ENCODE data around the gene ENTPD2.

The ENTPD2 gene

DNA sequence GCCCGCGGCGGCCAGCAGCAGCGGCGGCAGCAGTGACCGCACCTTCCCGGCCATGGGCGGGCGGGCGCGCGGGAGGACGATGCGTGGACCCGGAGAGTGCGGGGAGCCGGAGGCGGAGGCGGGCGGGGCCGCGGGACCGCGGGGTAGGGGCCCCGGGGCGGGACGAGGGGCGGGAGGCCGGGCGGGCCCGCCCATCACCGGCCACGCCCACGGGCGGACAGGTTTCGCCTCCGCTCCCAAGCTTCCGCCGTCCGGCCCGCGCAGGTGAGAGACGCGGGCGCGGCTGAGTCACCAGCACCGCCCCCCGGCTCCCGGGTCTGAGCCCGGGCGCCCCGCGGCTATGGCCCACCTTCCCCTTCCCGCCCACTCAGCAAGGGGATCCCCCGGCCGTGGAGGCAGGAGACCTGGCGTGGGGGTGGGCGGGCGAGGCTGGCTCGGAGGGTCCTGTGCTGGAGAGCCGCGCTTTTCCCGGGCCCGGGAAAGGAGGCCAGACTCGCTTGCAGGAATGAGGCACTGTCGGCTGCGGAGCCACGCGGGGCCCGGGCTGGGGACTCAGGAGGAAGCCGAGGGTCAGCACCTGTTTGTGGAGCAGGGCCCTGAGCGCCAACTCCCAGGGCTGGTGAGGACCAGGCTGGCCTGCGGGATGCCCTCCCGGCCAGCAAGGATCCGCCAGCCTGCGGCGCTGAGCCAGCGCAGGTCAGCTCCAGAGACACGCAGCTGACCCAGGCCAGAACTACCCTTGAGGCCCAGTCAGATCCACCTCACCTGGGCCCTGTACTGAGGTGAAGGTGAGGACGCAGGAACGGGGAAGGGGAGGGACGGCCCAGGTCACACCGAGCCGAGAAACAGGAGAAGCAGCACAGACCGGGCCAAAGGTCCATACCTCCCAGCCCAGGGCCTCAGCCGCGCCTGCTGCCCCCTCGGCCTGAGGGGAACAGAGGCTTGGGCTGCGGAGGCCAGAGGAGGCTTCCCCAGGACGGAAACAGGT, at the start of gene ENTPD2:
ENTPD2 (minus strand) TSS at position 118 of the 988 bp plus-strand sequence; CDS start at position 54, 64 bp downstream.
- no peak for DNase-seq

DNA sequence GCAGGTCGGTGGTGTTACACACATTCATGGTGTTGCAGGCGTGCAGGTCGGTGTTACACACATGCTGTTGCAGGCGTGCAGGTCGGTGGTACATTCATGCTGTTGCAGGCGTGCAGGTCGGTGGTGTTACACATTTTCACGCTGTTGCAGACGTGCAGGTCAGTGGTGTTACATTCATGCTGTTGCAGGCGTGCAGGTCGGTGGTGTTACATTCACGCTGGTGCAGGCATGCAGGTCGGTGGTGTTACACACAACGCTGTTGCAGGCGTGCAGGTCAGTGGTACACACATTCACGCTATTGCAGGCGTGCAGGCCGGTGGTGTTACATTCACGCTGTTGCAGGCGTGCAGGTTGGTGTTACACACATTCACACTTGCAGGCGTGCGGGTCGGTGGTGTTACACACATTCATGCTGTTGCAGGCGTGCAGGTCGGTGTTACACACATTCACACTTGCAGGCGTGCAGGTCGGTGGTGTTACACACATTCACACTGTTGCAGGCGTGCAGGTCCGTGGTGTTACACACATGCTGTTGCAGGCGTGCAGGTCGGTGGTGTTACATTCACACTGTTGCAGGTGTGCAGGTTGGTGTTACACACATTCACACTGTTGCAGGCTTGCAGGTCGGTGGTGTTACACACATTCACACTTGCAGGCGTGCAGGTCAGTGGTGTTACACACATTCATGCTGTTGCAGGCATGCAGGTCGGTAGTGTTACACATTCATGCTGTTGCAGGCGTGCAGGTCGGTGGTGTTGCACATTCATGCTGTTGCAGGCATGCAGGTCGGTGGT, 49.5 kb upstream of the ENTPD2 start:
- DNase-seq: no peak

DNA sequence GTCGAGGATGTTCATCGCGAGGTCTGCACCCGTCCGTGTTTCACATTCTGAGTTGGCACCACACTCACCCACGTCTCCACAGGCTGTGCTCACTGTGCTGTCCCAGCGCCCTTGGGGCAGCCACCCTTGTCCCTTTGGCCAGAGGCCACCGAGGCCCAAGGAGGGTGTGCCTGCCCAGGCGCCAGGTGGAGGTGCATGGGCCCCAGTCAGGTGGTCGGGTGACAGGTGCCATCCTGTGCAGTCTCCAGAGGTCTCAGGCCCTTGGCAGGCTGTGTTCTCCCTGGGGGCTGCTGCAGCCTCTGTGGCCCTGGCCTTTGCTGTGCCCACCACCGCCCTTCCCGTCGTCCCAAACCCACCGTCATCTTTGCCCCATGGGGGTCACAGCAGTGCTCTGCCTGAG, 45.4 kb upstream of the ENTPD2 start:
- DNase-seq: no peak

DNA sequence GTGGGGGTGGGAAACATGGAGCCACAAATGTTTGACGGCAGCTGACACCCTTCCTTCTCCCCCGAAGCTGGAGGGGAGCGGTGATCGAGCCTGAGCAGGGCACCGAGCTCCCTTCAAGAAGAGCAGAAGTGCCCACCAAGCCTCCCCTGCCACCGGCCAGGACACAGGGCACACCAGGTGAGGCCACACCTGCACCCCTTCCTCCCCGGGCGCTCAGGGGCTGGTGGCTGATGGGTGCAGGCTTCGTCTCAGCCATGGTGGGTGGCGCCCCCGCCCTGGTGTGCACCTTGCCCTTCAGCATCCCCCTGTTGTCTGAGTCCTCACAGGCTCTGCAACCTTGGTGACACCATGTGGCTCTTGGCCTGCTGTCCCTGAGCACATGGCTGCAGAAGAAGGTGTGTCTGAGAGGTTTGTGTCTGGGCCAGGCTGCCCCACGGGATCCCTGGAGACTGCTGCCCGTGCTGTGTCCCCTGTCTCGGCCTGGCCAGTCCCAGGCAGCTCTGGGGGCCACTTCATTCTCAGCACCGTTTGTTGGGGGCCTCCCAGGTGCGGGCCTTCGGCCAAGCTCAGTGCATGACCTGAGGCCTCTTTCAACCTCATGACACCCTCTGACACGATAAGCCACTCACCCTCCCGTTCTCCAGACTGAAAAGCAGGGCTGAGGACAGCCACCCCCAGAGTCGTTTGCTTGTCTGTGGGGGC, 44.1 kb upstream of the ENTPD2 start:
- DNase-seq: no peak

DNA sequence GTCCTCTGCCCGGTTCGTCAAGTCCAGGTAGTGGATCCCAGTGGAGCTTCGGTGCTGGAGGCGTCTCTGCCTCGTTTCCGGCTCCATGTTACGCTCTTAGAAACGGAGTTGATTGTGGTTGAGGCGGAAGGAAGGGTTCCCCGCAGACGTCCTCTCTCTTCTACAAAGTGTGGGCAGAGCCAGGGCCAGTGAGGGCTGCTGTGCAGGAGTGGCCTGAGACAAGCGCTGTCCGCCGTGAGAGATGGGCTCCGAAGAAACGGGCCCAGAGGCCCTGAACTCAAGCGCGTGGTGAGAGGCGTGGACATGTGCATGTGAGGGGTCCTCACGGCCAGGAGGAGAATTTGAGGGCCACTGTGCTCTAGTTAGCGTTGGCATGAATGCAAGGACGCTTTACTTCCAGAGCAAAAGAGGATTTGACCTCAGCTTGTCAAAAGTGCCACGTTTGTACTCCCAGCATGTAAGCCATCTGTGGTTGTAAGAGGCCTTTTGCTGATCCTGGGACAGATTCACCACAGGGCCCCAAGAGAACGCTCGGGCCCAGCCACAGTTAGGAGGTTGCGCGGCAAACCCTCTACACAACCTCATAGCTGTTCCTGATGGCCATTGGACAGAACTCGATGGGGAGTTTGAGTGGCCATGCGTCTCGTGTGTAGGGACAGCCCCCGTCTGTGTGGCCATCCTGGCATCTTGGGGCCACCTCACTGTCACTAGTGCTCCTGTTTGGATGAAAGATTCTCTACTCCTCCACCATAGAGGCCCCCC, 43.1 kb upstream of the ENTPD2 start:
- DNase-seq: no peak

DNA sequence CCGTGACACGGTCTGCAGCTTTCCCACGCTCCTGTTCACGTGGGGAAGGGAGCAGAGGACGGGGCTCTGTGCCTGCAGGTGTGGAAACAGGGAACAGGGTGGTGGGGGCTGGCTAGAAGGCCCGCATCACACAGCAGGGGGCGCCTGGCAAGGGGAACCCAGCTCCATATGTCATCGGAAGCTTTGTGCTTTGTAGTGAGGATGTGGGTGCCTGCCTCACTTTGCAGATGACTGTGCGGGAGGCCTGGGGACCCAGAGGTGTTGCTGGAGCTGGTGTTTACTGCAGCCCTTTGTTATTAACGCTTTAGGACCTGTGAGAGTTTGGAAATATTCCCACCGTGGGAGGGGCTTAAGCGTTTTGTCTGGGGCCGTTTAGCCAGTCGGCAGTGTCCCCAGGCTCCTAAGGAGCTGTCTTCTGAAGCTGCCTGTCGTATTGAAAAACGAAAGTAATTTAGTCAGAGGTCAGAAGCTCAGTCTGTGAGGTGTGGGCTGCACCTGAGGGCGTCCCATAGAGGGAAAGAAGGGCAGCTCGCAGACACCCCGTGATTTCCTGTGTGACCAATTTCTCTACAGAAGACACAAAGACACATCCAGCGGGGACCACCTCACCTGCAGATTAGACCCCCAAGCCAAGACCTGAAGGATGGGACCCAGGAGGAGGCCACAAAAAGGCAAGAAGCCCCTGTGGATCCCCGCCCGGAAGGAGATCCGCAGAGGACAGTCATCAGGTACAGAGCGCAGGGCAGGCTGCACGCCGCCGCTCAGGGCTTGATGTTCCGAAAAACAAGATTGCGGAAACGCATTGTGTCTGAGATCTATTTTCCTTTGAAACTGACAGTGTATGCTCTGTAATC, 42.0 kb upstream of the ENTPD2 start:
- no peak for DNase-seq

DNA sequence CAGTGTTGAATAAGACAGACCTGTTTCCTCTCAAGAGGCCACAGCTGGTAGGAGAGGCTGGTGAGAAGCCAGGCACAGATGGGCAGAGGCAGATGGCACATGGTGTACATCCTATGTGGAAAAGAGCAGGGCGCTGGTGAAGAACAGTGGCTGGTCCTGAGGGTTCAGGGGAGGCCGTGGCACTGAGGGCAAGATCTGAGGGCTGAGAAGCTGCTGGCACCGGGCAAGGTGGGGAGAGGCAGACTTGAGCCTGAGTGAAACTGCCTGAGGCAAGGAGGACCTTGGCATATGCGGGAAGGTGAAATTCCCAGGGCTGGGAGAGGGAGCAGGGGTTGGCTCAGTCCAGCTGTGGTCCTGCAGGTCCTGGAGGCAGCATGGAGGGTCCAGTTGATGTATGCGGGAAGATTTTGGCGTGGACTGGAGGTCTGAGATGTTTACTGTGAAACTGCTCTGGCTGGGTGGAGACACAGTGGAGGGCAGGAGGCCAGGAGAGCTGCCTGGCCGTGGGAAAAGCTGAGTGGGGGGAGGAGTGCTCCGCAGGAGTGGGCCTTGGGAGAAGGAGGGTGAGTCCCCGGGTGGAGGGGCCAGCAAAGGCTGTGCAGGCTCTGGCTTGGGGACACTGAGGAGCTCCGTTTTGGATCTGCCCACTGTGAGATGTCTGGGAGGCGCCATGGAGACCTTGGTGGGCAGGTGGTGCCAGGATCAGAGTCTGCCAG, 35.5 kb upstream of the ENTPD2 start:
- no peak for DNase-seq

DNA sequence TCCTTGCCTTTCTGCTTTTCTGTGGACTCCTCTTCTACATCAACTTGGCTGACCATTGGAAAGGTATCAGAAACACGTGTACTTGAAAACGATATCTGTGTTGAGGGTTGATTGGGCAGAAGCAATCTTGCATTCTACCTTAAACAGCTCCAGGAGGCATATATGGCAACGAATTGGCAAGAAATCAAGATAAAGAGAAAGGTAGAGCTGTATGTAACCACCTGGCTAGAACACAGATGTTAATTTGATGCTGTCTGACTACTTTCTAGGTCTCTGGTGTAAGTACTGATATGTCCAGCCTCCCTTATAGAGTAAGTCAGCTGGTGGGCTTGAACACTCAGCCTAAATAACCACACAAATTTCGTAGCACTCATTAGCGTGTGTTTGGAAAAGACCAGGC, 34.3 kb upstream of the ENTPD2 start:
- no peak for DNase-seq

DNA sequence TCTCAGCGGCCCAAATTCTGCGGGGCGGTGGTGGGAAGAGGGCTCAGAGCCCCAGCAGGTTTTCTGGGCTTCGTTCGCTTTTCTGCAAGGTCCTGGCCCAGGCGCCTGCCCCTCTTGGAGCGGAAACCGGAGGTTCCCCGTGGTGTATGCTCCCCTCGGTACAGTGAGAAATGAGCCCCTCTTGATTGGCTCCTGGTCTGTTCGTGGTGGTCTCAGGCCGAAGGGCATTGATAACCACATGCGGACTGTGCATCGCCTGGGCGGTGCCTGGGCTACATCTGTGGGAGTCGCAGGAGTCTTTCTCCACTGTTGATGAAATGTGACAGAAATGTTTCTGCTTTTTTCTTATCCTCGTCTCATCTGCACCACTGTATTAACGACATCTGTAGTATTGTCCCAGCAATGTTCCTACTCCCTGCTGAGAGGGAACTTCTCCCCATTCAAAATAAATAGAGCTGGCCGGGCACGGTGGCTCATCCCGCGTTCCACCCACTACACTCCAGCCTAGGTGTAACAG, 33.6 kb upstream of the ENTPD2 start:
- DNase-seq: no peak

DNA sequence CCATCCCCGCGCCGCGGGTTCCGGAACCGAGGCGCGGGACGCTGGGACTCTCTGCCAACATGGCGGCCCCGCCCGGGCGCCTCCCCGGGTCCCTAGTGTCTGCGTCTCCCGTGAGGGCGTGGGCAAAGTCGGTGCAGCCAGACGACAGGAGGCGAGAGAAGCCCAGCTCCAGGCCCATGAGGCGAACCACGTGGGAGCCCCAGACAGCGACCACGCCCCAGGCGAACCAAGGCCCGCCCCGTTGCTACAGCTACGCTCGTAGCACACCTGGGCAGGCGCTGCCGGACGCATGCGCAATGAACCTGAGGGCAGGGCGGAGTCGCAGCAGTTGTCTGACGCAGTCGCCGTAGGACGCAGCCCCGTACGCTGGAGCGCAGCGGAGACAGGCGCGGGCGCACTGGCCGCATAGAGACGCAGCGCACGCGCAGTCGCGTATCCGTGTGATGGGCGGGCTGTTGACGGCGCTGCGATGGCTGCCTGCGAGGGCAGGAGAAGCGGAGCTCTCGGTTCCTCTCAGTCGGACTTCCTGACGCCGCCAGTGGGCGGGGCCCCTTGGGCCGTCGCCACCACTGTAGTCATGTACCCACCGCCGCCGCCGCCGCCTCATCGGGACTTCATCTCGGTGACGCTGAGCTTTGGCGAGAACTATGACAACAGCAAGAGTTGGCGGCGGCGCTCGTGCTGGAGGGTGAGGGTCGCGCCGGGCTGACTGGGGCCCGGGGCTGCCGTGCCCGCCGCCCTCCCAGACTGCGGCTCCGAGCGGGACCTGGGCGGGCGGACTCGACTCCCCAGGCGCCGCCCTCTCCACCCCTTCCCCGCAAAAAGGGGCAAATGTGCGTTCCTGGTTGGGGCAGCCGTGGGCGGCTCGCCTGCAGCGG, 32.9 kb upstream of the ENTPD2 start, which contains the start of gene MAN1B1:
MAN1B1 (plus strand) TSS at position 455 of the 878 bp plus-strand sequence; CDS start at position 470, 15 bp downstream.
- peak; percentile 77 for DNase-seq

DNA sequence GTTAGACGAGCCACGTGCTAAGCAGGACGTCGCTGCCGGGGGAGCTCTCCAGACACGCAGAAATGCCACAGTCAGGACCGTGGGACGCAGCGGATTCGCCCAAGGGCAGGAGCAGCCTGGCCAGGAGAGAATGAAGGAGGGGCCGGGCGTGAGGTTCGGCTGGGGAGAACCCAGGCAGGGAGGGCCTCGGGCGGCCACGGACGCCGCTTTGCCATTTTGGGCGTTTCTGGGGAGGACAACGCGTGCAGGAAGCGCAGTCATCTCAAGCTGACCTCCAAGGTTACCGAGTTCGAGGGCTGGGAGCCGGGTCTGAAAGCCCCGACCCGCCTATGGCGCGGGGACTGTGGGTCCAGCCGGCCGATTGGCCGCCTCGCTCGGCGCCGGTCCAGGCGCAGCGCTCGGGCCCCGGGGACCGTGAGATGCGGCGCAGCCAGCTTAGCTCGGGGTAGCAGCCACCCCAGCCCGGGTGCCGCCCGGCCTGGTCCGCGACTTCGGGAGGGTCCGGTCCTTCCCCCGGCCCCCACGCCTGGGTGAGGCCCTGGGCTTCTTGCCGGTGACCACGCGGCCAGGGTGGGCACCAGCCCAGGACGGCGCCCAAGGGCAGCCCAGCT, 32.2 kb upstream of the ENTPD2 start:
- no peak for DNase-seq

DNA sequence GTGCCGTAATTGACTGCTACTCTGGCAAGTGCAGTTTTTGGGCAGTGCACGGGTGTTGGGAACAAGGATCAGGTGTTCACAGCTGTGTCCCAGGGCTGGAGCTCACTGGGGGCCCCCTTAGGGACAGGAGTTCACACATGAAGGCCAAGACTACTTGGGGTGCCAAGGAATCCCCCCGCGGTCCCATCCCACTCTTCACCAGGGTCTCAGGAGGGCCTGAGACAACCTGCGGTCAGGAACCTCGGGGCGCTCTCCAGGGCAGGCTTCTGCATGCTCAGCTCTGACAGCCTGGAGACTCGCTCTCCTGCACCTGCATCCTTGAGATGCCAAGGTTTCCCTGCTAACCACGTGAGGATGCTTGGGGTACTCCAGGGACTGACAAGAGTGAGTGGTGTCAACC, 30.7 kb upstream of the ENTPD2 start:
- DNase-seq: no peak

DNA sequence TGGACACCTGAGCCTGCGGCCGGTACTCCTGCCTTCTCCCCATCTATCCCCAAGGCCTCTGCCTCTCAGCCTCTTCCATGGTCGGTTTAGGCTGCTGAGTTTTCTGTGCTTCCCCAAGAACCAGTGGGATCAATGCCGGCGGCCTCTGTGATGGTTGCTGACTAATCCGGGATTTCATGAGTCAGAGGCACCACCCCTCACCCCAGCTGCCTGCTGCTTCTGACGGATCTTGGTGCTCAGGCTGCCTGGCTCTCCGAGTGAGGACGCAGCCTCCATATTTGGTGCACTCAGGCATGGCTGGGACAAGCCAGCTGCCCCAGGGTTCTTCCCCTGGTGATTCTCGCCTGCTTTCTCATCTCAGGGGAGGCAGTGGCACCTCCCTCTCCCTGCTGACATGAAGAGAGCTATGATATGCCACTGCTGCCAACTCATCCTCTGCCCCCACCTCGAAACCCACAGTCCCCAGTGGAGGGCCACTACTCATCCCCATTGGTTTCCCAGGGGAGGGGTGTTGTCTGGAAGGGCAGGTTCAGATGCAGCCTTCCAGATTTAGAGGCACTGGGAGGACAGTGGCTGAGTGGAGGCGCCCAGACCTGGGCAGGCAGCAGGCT, 29.6 kb upstream of the ENTPD2 start:
- no peak for DNase-seq

DNA sequence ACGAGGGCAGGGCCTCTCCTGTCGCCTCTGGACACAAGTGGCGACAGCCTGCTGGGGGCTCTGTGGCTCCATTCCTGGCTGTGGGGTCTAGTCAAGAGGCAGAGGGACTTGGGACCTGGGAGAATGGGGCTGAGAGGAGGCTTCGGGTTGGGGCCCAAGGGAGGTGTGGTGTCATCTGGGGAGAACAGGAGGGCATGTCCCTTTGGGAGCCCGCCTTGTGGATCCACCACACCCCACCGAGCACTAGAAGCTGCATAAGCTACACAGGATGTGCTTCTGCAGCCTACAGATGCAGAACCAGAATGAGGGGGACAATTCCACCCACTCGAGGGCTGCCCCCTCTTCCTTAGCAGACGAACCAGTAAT, 29.0 kb upstream of the ENTPD2 start:
- DNase-seq: no peak

DNA sequence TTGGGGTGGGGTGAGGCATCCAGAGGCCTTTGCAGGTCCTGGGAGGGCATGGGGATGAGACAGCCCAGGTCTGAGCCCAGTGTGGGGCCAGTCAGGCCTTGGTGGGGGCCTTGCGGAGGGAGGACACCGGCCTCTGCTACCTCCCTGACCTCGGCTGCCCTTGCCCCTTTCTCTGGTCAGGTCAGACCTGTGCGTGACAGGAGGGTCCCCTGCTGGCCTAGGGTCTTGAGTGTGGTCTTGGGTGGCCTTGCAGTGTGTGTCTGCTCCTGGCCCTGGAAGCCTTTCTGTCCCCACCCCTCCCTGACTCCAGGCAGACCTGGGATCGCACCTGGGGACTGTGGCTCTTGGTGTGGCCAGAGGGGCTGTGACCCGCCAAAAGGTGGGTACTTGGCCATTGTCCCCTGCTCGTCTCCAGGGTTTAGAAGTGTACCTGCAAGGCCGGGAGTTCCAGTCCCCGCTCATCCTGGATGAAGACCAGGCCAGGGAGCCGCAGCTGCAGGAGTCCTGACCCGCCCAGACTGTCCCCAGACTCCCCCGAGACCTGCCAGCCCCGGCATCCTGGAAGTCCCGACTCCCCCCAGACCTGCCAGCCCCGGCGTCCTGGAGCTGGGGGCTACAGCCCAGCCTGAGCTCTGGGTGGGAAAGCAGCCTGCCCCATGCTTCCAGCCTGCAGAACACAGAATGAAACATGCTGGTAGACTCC, 28.5 kb upstream of the ENTPD2 start:
- DNase-seq: no peak

DNA sequence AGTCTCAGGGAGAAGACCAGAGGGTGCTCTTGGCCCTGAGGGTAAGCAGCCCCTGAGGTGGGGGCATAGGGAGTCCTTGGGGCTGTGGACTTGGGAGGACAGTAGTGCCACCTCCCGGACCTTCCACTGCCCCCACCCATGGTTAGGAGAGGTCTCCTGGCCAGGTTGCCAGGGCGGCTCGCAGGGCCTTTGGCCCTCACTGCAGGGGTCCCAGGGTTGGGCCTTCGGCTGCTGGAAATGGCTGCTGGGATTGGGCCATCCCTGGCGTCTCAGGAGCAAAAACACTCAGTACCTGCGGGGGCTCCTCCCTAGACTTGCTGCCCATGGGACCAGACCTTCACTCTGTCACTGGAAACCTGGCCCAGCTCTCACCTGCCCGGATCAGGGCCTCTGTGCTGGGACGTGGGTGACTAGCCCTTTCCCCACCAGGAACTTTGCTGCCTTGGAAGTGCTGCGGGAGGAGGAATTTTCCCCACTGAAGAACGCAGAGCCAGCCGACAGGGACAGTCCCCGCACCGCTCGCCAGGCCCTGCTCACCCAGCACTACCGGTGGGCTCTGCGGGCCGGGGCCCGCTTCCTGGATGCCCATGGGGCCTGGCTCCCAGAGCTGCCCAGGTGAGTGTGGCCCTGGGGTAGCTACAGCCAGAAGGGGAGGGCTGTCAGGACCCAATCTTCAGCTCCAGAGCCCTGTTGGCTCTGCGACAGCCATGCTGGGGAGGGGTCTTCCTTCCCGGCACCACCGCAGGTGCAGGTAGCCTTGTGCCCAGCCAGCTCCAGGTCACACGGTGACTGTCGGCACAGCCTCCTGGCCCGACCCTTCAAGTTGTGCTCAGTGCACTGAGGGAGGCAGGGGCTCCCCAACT, 26.6 kb upstream of the ENTPD2 start:
- no peak for DNase-seq

DNA sequence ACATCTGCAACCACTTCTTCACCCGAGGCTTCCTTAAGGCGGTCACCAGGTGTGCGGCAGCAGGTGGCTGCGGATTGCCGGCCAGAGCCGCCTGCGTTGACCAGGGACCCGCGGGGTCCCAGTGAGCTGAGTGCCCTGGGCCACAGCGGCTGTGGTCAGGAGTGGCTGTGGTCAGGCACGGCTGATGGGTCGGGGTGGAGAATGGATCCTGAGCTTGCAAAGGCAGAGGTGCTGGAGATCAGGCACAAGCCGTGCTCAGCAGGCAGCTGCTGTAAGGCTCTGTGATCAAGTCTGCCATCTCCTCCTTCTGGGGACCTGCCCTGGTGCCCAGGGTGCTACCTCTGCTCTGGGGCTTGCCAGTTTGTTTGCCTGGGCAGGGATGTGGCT, 25.5 kb upstream of the ENTPD2 start:
- DNase-seq: no peak

Data from NCI-H187 treated with DMSO at 0.1 percent for 48 hours (cell line).